ENCODE results near the gene EYS.

The EYS gene

DNA sequence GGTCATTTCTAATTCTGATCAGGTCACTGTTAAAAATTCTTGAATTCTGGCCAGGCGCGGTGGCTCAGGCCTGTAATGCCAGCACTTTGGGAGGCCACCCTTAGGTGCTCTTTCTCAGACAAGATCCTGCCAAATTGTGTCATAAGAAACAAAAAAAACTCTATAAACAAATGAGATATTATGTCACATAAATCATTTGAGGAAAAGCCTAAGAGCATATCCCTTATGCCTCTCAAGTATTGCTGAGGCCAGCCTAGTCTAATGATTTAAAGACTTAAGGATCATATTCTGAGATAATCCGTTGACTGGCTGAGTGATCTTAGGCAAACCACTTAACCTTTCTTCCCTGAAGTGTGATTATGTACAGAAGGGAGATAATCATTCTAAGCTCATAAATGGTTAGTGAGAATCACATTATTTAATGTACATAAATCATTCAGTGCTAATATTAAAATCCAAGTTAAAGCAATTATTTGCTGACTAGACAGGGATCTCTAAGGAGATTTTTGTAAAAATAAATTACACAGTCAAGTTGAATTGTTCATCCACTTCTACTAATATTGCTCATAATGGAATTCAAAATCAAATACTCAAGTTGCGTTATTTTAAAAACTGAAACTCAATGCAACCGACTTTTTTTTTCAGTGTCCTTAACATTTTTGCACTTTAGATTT, 1706.1 kb downstream of the EYS start:
- DNase-seq (ENCODE audit: low read depth) = no peak
- TF ChIP-seq, protein P1, sequence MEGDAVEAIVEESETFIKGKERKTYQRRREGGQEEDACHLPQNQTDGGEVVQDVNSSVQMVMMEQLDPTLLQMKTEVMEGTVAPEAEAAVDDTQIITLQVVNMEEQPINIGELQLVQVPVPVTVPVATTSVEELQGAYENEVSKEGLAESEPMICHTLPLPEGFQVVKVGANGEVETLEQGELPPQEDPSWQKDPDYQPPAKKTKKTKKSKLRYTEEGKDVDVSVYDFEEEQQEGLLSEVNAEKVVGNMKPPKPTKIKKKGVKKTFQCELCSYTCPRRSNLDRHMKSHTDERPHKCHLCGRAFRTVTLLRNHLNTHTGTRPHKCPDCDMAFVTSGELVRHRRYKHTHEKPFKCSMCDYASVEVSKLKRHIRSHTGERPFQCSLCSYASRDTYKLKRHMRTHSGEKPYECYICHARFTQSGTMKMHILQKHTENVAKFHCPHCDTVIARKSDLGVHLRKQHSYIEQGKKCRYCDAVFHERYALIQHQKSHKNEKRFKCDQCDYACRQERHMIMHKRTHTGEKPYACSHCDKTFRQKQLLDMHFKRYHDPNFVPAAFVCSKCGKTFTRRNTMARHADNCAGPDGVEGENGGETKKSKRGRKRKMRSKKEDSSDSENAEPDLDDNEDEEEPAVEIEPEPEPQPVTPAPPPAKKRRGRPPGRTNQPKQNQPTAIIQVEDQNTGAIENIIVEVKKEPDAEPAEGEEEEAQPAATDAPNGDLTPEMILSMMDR (IDR thresholded peaks at IDR 0.05; ENCODE audit: control insufficient read depth, extremely low read depth, insufficient read depth) = no peak
- no peak overlapping the region for H3K4me3 ChIP-seq (ENCODE audit: low read depth, low read length)

DNA sequence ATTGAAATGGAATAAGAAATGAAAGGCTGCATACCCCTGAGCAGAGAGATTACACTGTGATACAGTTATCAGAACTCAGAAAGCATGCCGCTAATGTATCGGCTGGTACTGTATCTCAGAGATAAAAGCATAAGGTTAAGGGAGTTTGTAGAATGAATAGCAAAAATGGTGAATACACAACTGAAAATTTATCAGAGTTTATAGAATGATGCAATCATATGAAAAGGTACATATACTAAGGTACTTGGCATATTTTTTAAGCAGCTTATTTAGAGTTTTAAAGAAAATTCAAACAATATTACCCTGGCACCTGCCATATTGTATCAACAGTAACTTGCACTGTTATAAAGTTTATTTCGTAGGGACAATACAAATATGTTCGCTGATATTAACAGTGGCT, 1707.4 kb downstream of the EYS start:
- TF ChIP-seq, protein P1 (IDR thresholded peaks at IDR 0.05; ENCODE audit: control insufficient read depth, extremely low read depth, insufficient read depth) = no peak
- no peak for DNase-seq (ENCODE audit: low read depth)
- H3K4me3 ChIP-seq (ENCODE audit: low read depth, low read length) = no peak overlapping the region

DNA sequence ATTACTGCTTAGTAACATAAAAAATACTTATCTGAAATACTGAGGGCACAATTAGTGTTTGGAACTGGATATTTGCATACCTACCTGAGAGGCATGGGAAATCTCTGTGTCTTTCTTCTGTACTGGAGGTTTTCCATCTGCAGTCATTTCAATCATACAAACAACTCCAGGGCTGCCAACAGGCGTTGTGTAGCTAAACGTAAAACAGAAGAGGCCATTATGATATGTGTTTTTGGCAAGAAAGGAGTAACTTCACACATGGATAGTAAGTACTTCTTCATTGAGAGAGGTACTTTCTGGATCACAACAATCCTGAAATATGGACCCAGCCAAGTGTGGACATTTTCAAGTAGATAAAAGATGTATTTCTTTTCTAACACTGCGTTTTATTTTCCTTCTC, 1708.0 kb downstream of the EYS start:
- TF ChIP-seq, protein P1 (IDR thresholded peaks at IDR 0.05; ENCODE audit: control insufficient read depth, extremely low read depth, insufficient read depth) = no peak
- DNase-seq (ENCODE audit: low read depth) = no peak
- H3K4me3 ChIP-seq (ENCODE audit: low read depth, low read length) = no peak overlapping the region

DNA sequence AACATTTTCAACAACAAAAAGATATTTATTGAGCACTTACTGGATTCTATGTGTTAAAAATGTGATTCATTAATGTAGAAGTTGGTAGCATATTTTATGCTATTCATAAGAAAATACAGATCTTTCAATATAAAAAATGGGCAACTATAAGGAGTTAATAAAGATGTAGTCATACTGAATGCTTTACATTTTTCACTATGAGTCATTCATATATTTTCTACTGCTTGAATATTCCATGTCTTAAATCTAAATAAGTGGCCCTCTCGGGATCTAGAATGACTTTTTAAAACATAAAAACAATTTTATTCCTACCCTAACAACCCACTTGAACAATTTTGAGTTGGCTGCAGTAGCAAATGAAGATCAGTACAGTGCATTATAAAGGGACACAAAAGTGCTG, 1709.3 kb downstream of the EYS start:
- TF ChIP-seq, protein P1 (IDR thresholded peaks at IDR 0.05; ENCODE audit: control insufficient read depth, extremely low read depth, insufficient read depth) = no peak
- H3K4me3 ChIP-seq (ENCODE audit: low read depth, low read length) = no peak overlapping the region
- DNase-seq (ENCODE audit: low read depth) = no peak

DNA sequence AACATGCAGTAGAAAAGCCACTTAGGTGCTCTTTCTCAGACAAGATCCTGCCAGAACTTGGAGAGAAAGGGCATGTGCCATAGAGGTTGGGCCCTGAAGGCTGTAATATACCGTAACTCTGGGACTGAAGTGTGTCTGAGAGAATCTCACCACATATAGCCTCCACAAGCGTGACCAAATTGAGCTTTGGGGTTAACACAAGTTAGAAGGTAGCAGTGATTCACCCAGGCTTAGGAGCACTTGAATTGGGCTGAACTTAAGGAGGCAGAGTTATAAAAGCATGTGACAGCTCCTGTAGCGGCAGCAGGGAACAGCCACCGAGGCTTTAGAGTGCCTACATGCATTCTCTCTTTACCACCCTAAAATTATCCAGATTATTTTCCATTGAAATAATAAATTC, 1709.8 kb downstream of the EYS start:
- no peak for DNase-seq (ENCODE audit: low read depth)
- TF ChIP-seq, protein P1 (IDR thresholded peaks at IDR 0.05; ENCODE audit: control insufficient read depth, extremely low read depth, insufficient read depth) = no peak

DNA sequence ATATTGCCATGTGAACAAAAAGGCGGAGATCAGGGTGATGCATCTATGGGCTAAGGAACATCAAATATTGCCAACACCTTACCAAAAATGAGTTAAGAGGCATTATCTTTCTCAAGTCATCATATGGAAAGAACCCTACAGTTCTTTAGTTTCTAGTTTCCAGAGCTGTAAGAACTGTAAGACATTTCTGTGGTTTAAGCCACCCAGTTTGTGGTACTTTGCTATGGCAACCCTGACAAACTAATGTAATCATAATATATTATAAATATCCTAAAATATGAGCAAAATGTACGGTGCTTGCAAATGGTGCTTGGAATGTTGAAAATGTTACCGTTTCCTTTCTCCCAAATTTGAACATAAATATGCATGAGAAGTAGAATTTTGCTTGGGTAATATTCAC, 1721.8 kb downstream of the EYS start:
- DNase-seq (ENCODE audit: low read depth) = no peak
- TF ChIP-seq, protein P1 (IDR thresholded peaks at IDR 0.05; ENCODE audit: control insufficient read depth, extremely low read depth, insufficient read depth) = no peak
- no peak overlapping the region for H3K4me3 ChIP-seq (ENCODE audit: low read depth, low read length)

More for the DNA sequence above, 1709.8 kb downstream of the EYS start:
- H3K4me3 ChIP-seq (ENCODE audit: low read depth, low read length) = no peak overlapping the region

DNA sequence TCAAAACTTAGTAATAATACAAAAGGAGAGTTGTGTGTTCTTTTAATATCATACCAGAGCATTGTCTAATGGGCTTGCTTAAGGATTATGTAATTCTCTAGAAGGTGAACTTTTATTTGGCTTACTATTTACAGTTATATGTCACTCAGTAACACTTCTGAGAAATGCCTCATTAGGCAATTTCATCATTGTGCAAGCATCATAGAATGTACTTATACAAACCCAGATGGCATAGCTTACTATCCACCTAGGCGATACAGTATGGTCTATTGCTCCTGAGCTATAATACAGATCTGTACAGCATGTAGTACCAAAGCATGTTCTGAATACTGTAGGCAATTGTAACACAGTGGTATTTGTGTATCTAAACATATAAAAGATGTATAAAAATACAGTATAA, 1731.3 kb downstream of the EYS start:
- DNase-seq (ENCODE audit: low read depth) = no peak

More for the DNA sequence above, 1731.3 kb downstream of the EYS start:
- H3K4me3 ChIP-seq (ENCODE audit: low read depth, low read length) = no peak overlapping the region
- TF ChIP-seq, protein P1 (IDR thresholded peaks at IDR 0.05; ENCODE audit: control insufficient read depth, extremely low read depth, insufficient read depth) = no peak

Measured in LNCaP clone FGC (cell line).